H9 (cell line): ENCODE results near the gene CFAP157. TPM values are rescaled to one million over a fixed set of nuclear protein-coding genes. Genes with fewer than 3 reads are reported as not detected.

ENCODE experiments used
- DNase-seq: peaks from one replicate; pipeline ENCODE4 v3.0.0-alpha.2; 2017
- H2AFZ ChIP-seq: one replicate; pipeline ENCODE4 v1.6.1; 2013; ENCODE audit warnings: mild to moderate bottlenecking, low read length, control low read depth, moderate library complexity
- H2AK5ac ChIP-seq: 2 replicates; pipeline ENCODE4 v1.6.1; 2013; ENCODE audit warnings: low read length, control low read depth, mixed read lengths; ENCODE audit not compliant: insufficient read length
- H2BK120ac ChIP-seq: one replicate; pipeline ENCODE4 v1.6.1; 2013; ENCODE audit warnings: low read depth, mild to moderate bottlenecking, low read length, control low read depth, inconsistent platforms; ENCODE audit not compliant: poor library complexity, severe bottlenecking
- H2BK12ac ChIP-seq: 2 replicates; pipeline ENCODE4 v1.6.1; 2013; ENCODE audit warnings: low read length, control low read depth, mixed read lengths, low read depth; ENCODE audit not compliant: insufficient read length
- H2BK15ac ChIP-seq: 2 replicates; pipeline ENCODE4 v1.6.1; 2013; ENCODE audit warnings: low read depth, low read length, control low read depth
- H2BK20ac ChIP-seq: one replicate; pipeline ENCODE4 v1.6.1; 2013; ENCODE audit warnings: low read depth, mild to moderate bottlenecking, low read length, control low read depth, inconsistent platforms; ENCODE audit not compliant: poor library complexity, severe bottlenecking
- H2BK5ac ChIP-seq: 2 replicates; pipeline ENCODE4 v1.6.1; 2013; ENCODE audit warnings: low read length, control low read depth, mixed read lengths; ENCODE audit not compliant: insufficient read length
- H3K14ac ChIP-seq: 2 replicates; pipeline ENCODE4 v1.6.1; 2013; ENCODE audit warnings: low read length, control low read depth; ENCODE audit not compliant: insufficient read depth
- H3K18ac ChIP-seq: 2 replicates; pipeline ENCODE4 v1.6.1; 2013; ENCODE audit warnings: low read depth, mild to moderate bottlenecking, mixed read lengths, low read length, control low read depth; ENCODE audit not compliant: insufficient read length
- H3K23ac ChIP-seq: 2 replicates; pipeline ENCODE4 v1.6.1; 2013; ENCODE audit warnings: low read length, control low read depth, mixed read lengths, low read depth; ENCODE audit not compliant: insufficient read length
- H3K23me2 ChIP-seq: 2 replicates; pipeline ENCODE4 v1.6.1; 2013; ENCODE audit warnings: low read depth, mild to moderate bottlenecking, mixed read lengths, low read length, control low read depth; ENCODE audit not compliant: insufficient read length, poor library complexity, severe bottlenecking
- H3K27ac ChIP-seq: 2 replicates; pipeline ENCODE4 v1.5.1; 2013; ENCODE audit warnings: low read length, control low read depth, mixed read lengths, low read depth; ENCODE audit not compliant: insufficient read length
- H3K27me3 ChIP-seq: 2 replicates; pipeline ENCODE4 v1.6.1; 2013; ENCODE audit warnings: low read length, control low read depth, inconsistent platforms; ENCODE audit not compliant: insufficient read depth
- H3K4ac ChIP-seq: 2 replicates; pipeline ENCODE4 v1.6.1; 2013; ENCODE audit warnings: low read depth, mild to moderate bottlenecking, control low read depth, inconsistent platforms, low read length, moderate library complexity
- H3K4me1 ChIP-seq: 2 replicates; pipeline ENCODE4 v1.6.1; 2013; ENCODE audit warnings: low read length, control low read depth, inconsistent platforms; ENCODE audit not compliant: insufficient read depth
- H3K4me2 ChIP-seq: 2 replicates; pipeline ENCODE4 v1.6.1; 2013; ENCODE audit warnings: low read length, control low read depth, mixed read lengths; ENCODE audit not compliant: insufficient read length, insufficient read depth
- H3K56ac ChIP-seq: 2 replicates; pipeline ENCODE4 v1.6.1; 2013; ENCODE audit warnings: low read depth, mild to moderate bottlenecking, mixed read lengths, low read length, control low read depth; ENCODE audit not compliant: insufficient read length
- H3K79me1 ChIP-seq: 2 replicates; pipeline ENCODE4 v1.6.1; 2013; ENCODE audit warnings: low read depth, mild to moderate bottlenecking, moderate library complexity, low read length, control low read depth, inconsistent platforms; ENCODE audit not compliant: insufficient read depth, poor library complexity, severe bottlenecking
- H3K79me2 ChIP-seq: 2 replicates; pipeline ENCODE4 v1.6.1; 2013; ENCODE audit warnings: low read length, control low read depth, inconsistent platforms; ENCODE audit not compliant: insufficient read depth
- H3K9ac ChIP-seq: 2 replicates; pipeline ENCODE4 v1.6.1; 2013; ENCODE audit warnings: low read length, control low read depth, mixed read lengths; ENCODE audit not compliant: insufficient read length; ENCODE audit errors: extremely low read depth
- H3K9me3 ChIP-seq: one replicate; pipeline ENCODE4 v1.6.1; 2013; ENCODE audit warnings: low read depth, low read length, inconsistent platforms; ENCODE audit not compliant: control insufficient read depth
- H3T11ph ChIP-seq: one replicate; pipeline ENCODE4 v1.6.1; 2013; ENCODE audit warnings: mild to moderate bottlenecking, low read length, control low read depth, inconsistent platforms
- H4K20me1 ChIP-seq: one replicate; pipeline ENCODE4 v1.6.1; 2013; ENCODE audit not compliant: control insufficient read depth, insufficient read length, insufficient read depth
- H4K5ac ChIP-seq: 2 replicates; pipeline ENCODE4 v1.6.1; 2013; ENCODE audit warnings: low read depth, mild to moderate bottlenecking, mixed read lengths, low read length, control low read depth; ENCODE audit not compliant: insufficient read length
- H4K8ac ChIP-seq: replicated peaks from 2 replicates; pipeline ENCODE4 v1.6.1; 2013; ENCODE audit warnings: low read length, control low read depth, mixed read lengths, low read depth; ENCODE audit not compliant: insufficient read length
- H4K91ac ChIP-seq: 2 replicates; pipeline ENCODE4 v1.6.1; 2013; ENCODE audit warnings: low read depth, mild to moderate bottlenecking, moderate library complexity, mixed read lengths, low read length, control low read depth; ENCODE audit not compliant: insufficient read length
- H3K27ac Mint-ChIP-seq, 3 experiments: 2 replicates in 2 of 3; 3 replicates in 1 of 3; pipeline ENCODE4 v1.8.0; 2020 to 2021; ENCODE audit warnings: mixed read lengths in 3 of 3, mild to moderate bottlenecking in 1 of 3, moderate library complexity in 1 of 3
- H3K27me3 Mint-ChIP-seq: 2 replicates; pipeline ENCODE4 v1.8.0; 2021; ENCODE audit warnings: low read depth, mild to moderate bottlenecking, moderate library complexity, mixed read lengths
- H3K36me3 Mint-ChIP-seq, 3 experiments: 2 replicates in 2 of 3; 3 replicates in 1 of 3; pipeline ENCODE4 v1.8.0; 2020 to 2021; ENCODE audit warnings: low read depth in 3 of 3, mixed read lengths in 3 of 3; ENCODE audit not compliant: insufficient read depth in 1 of 3
- H3K4me1 Mint-ChIP-seq, 2 experiments: 2 replicates each; pipeline ENCODE4 v1.8.0; 2020; ENCODE audit warnings: mixed read lengths in 2 of 2
- H3K4me3 Mint-ChIP-seq, 2 experiments: 2 replicates in 1 of 2; 3 replicates in 1 of 2; pipeline ENCODE4 v1.8.0; 2020 to 2021; ENCODE audit warnings: mild to moderate bottlenecking in 2 of 2, mixed read lengths in 2 of 2, moderate library complexity in 1 of 2
- H3K9me3 Mint-ChIP-seq, 2 experiments: 2 replicates in 1 of 2; 3 replicates in 1 of 2; pipeline ENCODE4 v1.8.0; 2020; ENCODE audit warnings: mild to moderate bottlenecking in 2 of 2, mixed read lengths in 2 of 2, moderate library complexity in 1 of 2
- CTCF ChIP-seq: fragments of 200-600 bp; sonication (generic); conservative IDR thresholded peaks from 3 replicates; pipeline ENCODE4 v1.8.0; 2021; ENCODE audit warnings: antibody characterized with exemption, mild to moderate bottlenecking
- WGBS: extraction: QIAGEN DNeasy Blood & Tissue Kit; methylation state at CpG from one replicate; pipeline ENCODE4 v1.1.7; 2013; ENCODE audit warnings: missing lambda C conversion rate, low lambda C conversion rate, mixed read lengths; ENCODE audit not compliant: insufficient read length; ENCODE audit errors: extremely low coverage; 5-methylcytosine and 5-hydroxymethylcytosine counted together
- long read RNA-seq: library from polyadenylated mRNA; unstranded; transcript quantifications from one replicate; pipeline ENCODE4 v2.0.0, GENCODE V29; 2020
- total RNA-seq: library from RNA; stranded (reverse); gene quantifications from 2 replicates; pipeline ENCODE4 v1.2.1, GENCODE V29; 2021

Gene CFAP157
- 0.15 and 0.22 TPM in 2 replicates for total RNA-seq
- long read RNA-seq, partial matches to known transcripts = 0 of 4 reads
- long read RNA-seq, other reads (novel, unspliced or antisense) = 4 of 4 reads

- Histone ChIP-seq H3K79me1 (no peaks in the 10 kb centered on the region), H4K8ac (no peak within 1 kb of the TSS), H3K27ac (no peak within 1 kb of the TSS), H3T11ph (no peak within 1 kb of the TSS), H4K91ac (no peak within 1 kb of the TSS), H3K79me2 (no peaks in the 10 kb centered on the region), H3K9me3 (no peaks in the 10 kb centered on the region), H2BK5ac (no peak within 1 kb of the TSS), H3K23ac (no peak within 1 kb of the TSS), H3K23me2 (no peaks in the 10 kb centered on the region), H3K14ac (peak within 1 kb of the TSS; percentile 13; the same call in 1 of the 2 replicates), H3K4ac (no peak within 1 kb of the TSS; the same call in 1 of the 2 replicates), H3K56ac (no peak within 1 kb of the TSS), H4K20me1 (no peaks in the 10 kb centered on the region), H2BK20ac (no peak within 1 kb of the TSS), H2BK120ac (no peak within 1 kb of the TSS), H3K18ac (peak within 1 kb of the TSS; percentile 54), H3K4me1 (no peaks in the 10 kb centered on the region; the same call in 1 of the 2 replicates), H2AK5ac (no peak within 1 kb of the TSS), H3K27me3 (no peaks in the 10 kb centered on the region), H4K5ac (no peak within 1 kb of the TSS), H3K4me2 (no peak within 1 kb of the TSS), H3K9ac (no peak within 1 kb of the TSS), H2BK15ac (peak within 1 kb of the TSS; percentile 33; the same call in 1 of the 2 replicates), H2AFZ (no peak within 1 kb of the TSS), H2BK12ac (no peak within 1 kb of the TSS)
- H3K36me3 Mint-ChIP-seq = no peaks in the 10 kb centered on the region
- peak; percentile 72 for DNase-seq
- WGBS = no CpG with 5 or more reads among the region's 11 CpGs
- H3K9me3 Mint-ChIP-seq = peaks cover 0 to 2% of the 10 kb centered on the region in 2 experiments; a peak in 1 of 5 replicates
- H3K27me3 Mint-ChIP-seq = peaks cover 7% of the 10 kb centered on the region
- peak within 1 kb of the TSS in 1 of 3 experiments; percentile 73; a peak in 2 of 7 replicates for H3K27ac Mint-ChIP-seq
- H3K4me3 Mint-ChIP-seq = peak within 1 kb of the TSS; percentile 6 to 29; a peak in 2 of 5 replicates
- TF ChIP-seq CTCF = no peak
- H3K4me1 Mint-ChIP-seq = peaks cover 14 to 33% of the 10 kb centered on the region in 2 experiments
These were observed at the start of gene CFAP157 for GRCh38 chr9:127706836-127707241. Gene CFAP157, plus strand, starts transcription at chr9:127706988. Its CDS starts 44 bp downstream, at chr9:127707032.
